ENCODE data around the gene FAM170B. TPM values are rescaled to one million over a fixed set of nuclear protein-coding genes. Genes with fewer than 3 reads are reported as not detected.
A peak's percentile ranks its signal among the peaks of the same experiment; 100 is the strongest.

Gene FAM170B
- total and polyA plus RNA-seq, 2 experiments from 2014 or later = not detected

GRCh38 chr10:49163741-49164140 is 29.9 kb upstream of the FAM170B start:
- no peak overlapping the region for H3K27ac ChIP-seq
- H3K4me3 ChIP-seq = no peak overlapping the region
- H3K4me1 ChIP-seq (ENCODE audit: low read depth) = no peaks in the 10 kb centered on the region
- DNase-seq (ENCODE audit: low read depth in 1 of 2, low spot score in 1 of 2) = no peak
- no peak for TF ChIP-seq CTCF (IDR thresholded peaks at IDR 0.05; ENCODE audit: low read depth, low read length)
- no peaks in the 10 kb centered on the region for H3K36me3 ChIP-seq
- H3K9me3 ChIP-seq (ENCODE audit: low read depth) = no peaks in the 10 kb centered on the region
- H3K27me3 ChIP-seq = no peaks in the 10 kb centered on the region

GRCh38 chr10:49162761-49163310 is 29.0 kb upstream of the FAM170B start:
- H3K9me3 ChIP-seq (ENCODE audit: low read depth) = no peaks in the 10 kb centered on the region
- H3K27me3 ChIP-seq = no peaks in the 10 kb centered on the region
- H3K4me1 ChIP-seq (ENCODE audit: low read depth) = no peaks in the 10 kb centered on the region
- H3K27ac ChIP-seq = no peak overlapping the region
- no peaks in the 10 kb centered on the region for H3K36me3 ChIP-seq
- DNase-seq (ENCODE audit: low read depth in 1 of 2, low spot score in 1 of 2) = no peak
- no peak overlapping the region for H3K4me3 ChIP-seq
- TF ChIP-seq CTCF (IDR thresholded peaks at IDR 0.05; ENCODE audit: low read depth, low read length) = no peak

- H3K4me3 ChIP-seq = no peak overlapping the region
- H3K9me3 ChIP-seq (ENCODE audit: low read depth) = no peaks in the 10 kb centered on the region
- H3K4me1 ChIP-seq (ENCODE audit: low read depth) = no peaks in the 10 kb centered on the region
- H3K27me3 ChIP-seq = no peaks in the 10 kb centered on the region
- H3K36me3 ChIP-seq = no peaks in the 10 kb centered on the region
- H3K27ac ChIP-seq = no peak overlapping the region
- TF ChIP-seq CTCF (IDR thresholded peaks at IDR 0.05; ENCODE audit: low read depth, low read length) = no peak
- no peak for DNase-seq (ENCODE audit: low read depth in 1 of 2, low spot score in 1 of 2)
These were observed 28.2 kb upstream of the FAM170B start for GRCh38 chr10:49162063-49162462.

GRCh38 chr10:49161411-49161997 is 27.7 kb upstream of the FAM170B start:
- Histone ChIP-seq H3K36me3 (no peaks in the 10 kb centered on the region), H3K27me3 (no peaks in the 10 kb centered on the region), H3K4me1 (ENCODE audit: low read depth) (no peaks in the 10 kb centered on the region), H3K9me3 (ENCODE audit: low read depth) (no peaks in the 10 kb centered on the region), H3K27ac (no peak overlapping the region), H3K4me3 (no peak overlapping the region)
- TF ChIP-seq CTCF (IDR thresholded peaks at IDR 0.05; ENCODE audit: low read depth, low read length) = peak; percentile 50
- DNase-seq (ENCODE audit: low read depth in 1 of 2, low spot score in 1 of 2) = peak; percentile 56 to 59

- no peak overlapping the region for H3K4me3 ChIP-seq
- no peak for DNase-seq (ENCODE audit: low read depth in 1 of 2, low spot score in 1 of 2)
- H3K9me3 ChIP-seq (ENCODE audit: low read depth) = no peaks in the 10 kb centered on the region
- H3K27me3 ChIP-seq = no peaks in the 10 kb centered on the region
- H3K27ac ChIP-seq = no peak overlapping the region
- H3K36me3 ChIP-seq = no peaks in the 10 kb centered on the region
- H3K4me1 ChIP-seq (ENCODE audit: low read depth) = no peaks in the 10 kb centered on the region
- no peak for TF ChIP-seq CTCF (IDR thresholded peaks at IDR 0.05; ENCODE audit: low read depth, low read length)
These were observed 27.0 kb upstream of the FAM170B start for GRCh38 chr10:49160814-49161213.
